IMR-90 (cell line): ENCODE data around the gene CDC40. TPM values are rescaled to one million over a fixed set of nuclear protein-coding genes. Genes with fewer than 3 reads are reported as not detected.
A peak's percentile ranks its signal among the peaks of the same experiment; 100 is the strongest.
"Not testable (repeated sequence)": the region's sequence is repeated elsewhere in the genome, so short reads cannot be mapped to it uniquely, and the experiment has no call there.

ENCODE experiments used
- ATAC-seq: fragments of 200-7000 bp; cut with Tn5 transposase; 2 replicates; pipeline ENCODE4 v1.9.1; 2020; ENCODE audit warnings: low read depth, mild to moderate bottlenecking, moderate library complexity
- BruUV-seq: library from RNA; stranded (reverse); fragments of 400-500 nt; replicated peaks from 2 replicates; lab custom pipeline; 2021; lab: Mats Ljungman, UMichigan
- CTCF ChIA-PET: fragments of 300-600 bp; formaldehyde crosslinking; extraction: SDS; loops from one replicate; lab custom pipeline; 2021; ENCODE audit warnings: antibody characterized with exemption; lab: Yijun Ruan, JAX
- POLR2A ChIA-PET: fragments of 300-600 bp; sonication (Branson Sonifier 250); formaldehyde crosslinking; loops from one replicate; lab custom pipeline; 2022; ENCODE audit warnings: antibody characterized with exemption; ENCODE audit not compliant: unreplicated experiment; lab: Charles Lee
- DNase-seq: peaks from one replicate; pipeline ENCODE4 v3.0.0; 2013
- H2AFZ ChIP-seq: replicated peaks from 2 replicates; pipeline ENCODE3; 2013; ENCODE audit warnings: low read length, mild to moderate bottlenecking; ENCODE audit not compliant: poor library complexity
- H2AK5ac ChIP-seq: 2 replicates; pipeline ENCODE4 v1.6.1; 2013; ENCODE audit warnings: low read depth, low read length, inconsistent platforms
- H2AK9ac ChIP-seq: replicated peaks from 2 replicates; pipeline ENCODE3; 2013; ENCODE audit warnings: mild to moderate bottlenecking, low read depth, low read length, moderate library complexity; ENCODE audit not compliant: poor library complexity
- H2BK120ac ChIP-seq: 2 replicates; pipeline ENCODE4 v1.6.1; 2013; ENCODE audit warnings: low read depth, low read length, inconsistent platforms
- H2BK15ac ChIP-seq: 3 replicates; pipeline ENCODE4 v1.6.1; 2013; ENCODE audit warnings: low read depth, low read length, inconsistent platforms
- H2BK20ac ChIP-seq: 2 replicates; pipeline ENCODE4 v1.6.1; 2013; ENCODE audit warnings: low read depth, mild to moderate bottlenecking, inconsistent platforms, low read length, moderate library complexity
- H2BK5ac ChIP-seq: 2 replicates; pipeline ENCODE4 v1.6.1; 2013; ENCODE audit warnings: mild to moderate bottlenecking, low read depth, low read length, inconsistent platforms; ENCODE audit not compliant: poor library complexity, severe bottlenecking
- H3K14ac ChIP-seq: replicated peaks from 2 replicates; pipeline ENCODE4 v1.6.1; 2013; ENCODE audit warnings: low read depth, low read length, inconsistent platforms
- H3K18ac ChIP-seq: 2 replicates; pipeline ENCODE4 v1.6.1; 2013; ENCODE audit warnings: low read depth, low read length, control low read depth
- H3K23ac ChIP-seq: 2 replicates; pipeline ENCODE4 v1.6.1; 2013; ENCODE audit warnings: low read depth, low read length, inconsistent platforms
- H3K27ac ChIP-seq: 2 replicates; pipeline ENCODE4 v1.5.1; 2013; ENCODE audit warnings: mild to moderate bottlenecking, control low read depth, low read length; ENCODE audit not compliant: insufficient read depth
- H3K27me3 ChIP-seq: 2 replicates; pipeline ENCODE4 v1.6.1; 2013; ENCODE audit warnings: low read length; ENCODE audit not compliant: control insufficient read depth, insufficient read depth
- H3K36me3 ChIP-seq: 2 replicates; pipeline ENCODE4 v1.6.1; 2013; ENCODE audit warnings: low read length, mixed read lengths; ENCODE audit not compliant: control insufficient read depth, insufficient read depth
- H3K4ac ChIP-seq: 2 replicates; pipeline ENCODE4 v1.6.1; 2013; ENCODE audit warnings: low read depth, low read length, inconsistent platforms
- H3K4me1 ChIP-seq: 2 replicates; pipeline ENCODE4 v1.6.1; 2013; ENCODE audit warnings: low read length, mixed read lengths; ENCODE audit not compliant: control insufficient read depth, insufficient read depth
- H3K4me2 ChIP-seq: 2 replicates; pipeline ENCODE4 v1.6.1; 2013; ENCODE audit warnings: low read depth, mild to moderate bottlenecking, control low read depth, low read length, moderate library complexity
- H3K4me3 ChIP-seq: 2 replicates; pipeline ENCODE4 v1.5.1; 2013; ENCODE audit warnings: low read depth, mild to moderate bottlenecking, control low read depth, low read length, moderate library complexity; ENCODE audit not compliant: insufficient read depth
- H3K56ac ChIP-seq: 2 replicates; pipeline ENCODE4 v1.6.1; 2013; ENCODE audit warnings: low read length, inconsistent platforms; ENCODE audit not compliant: insufficient read depth; ENCODE audit errors: extremely low read depth
- H3K79me1 ChIP-seq, 2 experiments: 2 replicates each; pipeline ENCODE4 v1.6.1; 2013; ENCODE audit warnings: low read length in 2 of 2, inconsistent platforms in 1 of 2, low read depth in 1 of 2
- H3K9ac ChIP-seq: 2 replicates; pipeline ENCODE4 v1.6.1; 2013; ENCODE audit warnings: low read depth, low read length, control low read depth
- H3K9me1 ChIP-seq: 2 replicates; pipeline ENCODE4 v1.6.1; 2013; ENCODE audit warnings: low read length, inconsistent platforms; ENCODE audit not compliant: insufficient read depth
- H3K9me3 ChIP-seq: 2 replicates; pipeline ENCODE4 v1.6.1; 2013; ENCODE audit warnings: low read length; ENCODE audit not compliant: control insufficient read depth, insufficient read depth
- H4K20me1 ChIP-seq: 2 replicates; pipeline ENCODE4 v1.6.1; 2013; ENCODE audit warnings: low read length, inconsistent platforms; ENCODE audit not compliant: insufficient read depth
- H4K5ac ChIP-seq: 2 replicates; pipeline ENCODE4 v1.6.1; 2013; ENCODE audit warnings: mild to moderate bottlenecking, low read depth, low read length, control low read depth
- H4K8ac ChIP-seq, 2 experiments: 2 replicates each; pipeline ENCODE4 v1.6.1; 2013; ENCODE audit warnings: low read depth in 2 of 2, low read length in 2 of 2, control low read depth in 1 of 2, inconsistent platforms in 1 of 2
- H4K91ac ChIP-seq: 2 replicates; pipeline ENCODE4 v1.6.1; 2013; ENCODE audit warnings: low read depth, low read length, inconsistent platforms; ENCODE audit not compliant: insufficient read depth
- CTCF ChIP-seq: conservative IDR thresholded peaks from 2 replicates; pipeline ENCODE4 v1.5.1; 2012; ENCODE audit warnings: mild to moderate bottlenecking, low read depth, low read length, improper control_type of control experiment
- MXI1 ChIP-seq: IDR thresholded peaks from 2 replicates; pipeline ENCODE4 v1.6.1; 2012; ENCODE audit warnings: low read depth, mild to moderate bottlenecking, low read length, moderate library complexity, borderline replicate concordance
- POLR2A ChIP-seq: IDR thresholded peaks from 2 replicates; pipeline ENCODE4 v1.6.1; 2012; ENCODE audit warnings: mild to moderate bottlenecking, low read depth, low read length
- RCOR1 ChIP-seq: IDR thresholded peaks from 2 replicates; pipeline ENCODE4 v1.6.1; 2012; ENCODE audit warnings: mild to moderate bottlenecking, low read length, improper control_type of control experiment; ENCODE audit not compliant: insufficient replicate concordance
- WGBS, 2 experiments: methylation state at CpG; one replicate each; pipeline versions ENCODE4 v1.1.5 to v1.1.7; 2013; ENCODE audit warnings: missing lambda C conversion rate in 2 of 2; ENCODE audit not compliant: insufficient read length in 1 of 2; ENCODE audit errors: extremely low coverage in 2 of 2; 5-methylcytosine and 5-hydroxymethylcytosine counted together
- dilution Hi-C: fragments of 300-500 bp; cut with HindIII; formaldehyde crosslinking; loops from one replicate; pipeline ENCODE4 v1.14.3; 2018; ENCODE audit warnings: low sequenced_read_pairs; ENCODE audit not compliant: unreplicated experiment
- in situ Hi-C: fragments of 300-500 bp; cut with MboI; formaldehyde crosslinking; loops from 3 replicates; pipeline ENCODE4 v1.14.3; 2019; ENCODE audit warnings: low sequenced_read_pairs, inconsistent platforms, mixed read lengths
- intact Hi-C: fragments of 100-400 bp; cut with micrococcal nuclease; formaldehyde crosslinking; loops from 2 replicates; pipeline ENCODE4 v1.10.0; 2022
- polyA plus RNA-seq, 3 experiments: library from polyadenylated mRNA; depleted of rRNA; stranded (reverse); fragments of >200 nt; gene quantifications; 2 replicates each; pipeline ENCODE4 v1.2.3, GENCODE V29; 2012; ENCODE audit warnings: low replicate concordance in 1 of 3
- total RNA-seq: library from RNA; depleted of rRNA; stranded (reverse); fragments of >200 nt; gene quantifications from 2 replicates; pipeline ENCODE4 v1.2.3, GENCODE V29; 2012

The CDC40 gene
- total and polyA plus RNA-seq, 2 of the 4 experiments (the other 2 are of a cell fraction), result 7.0 to 16.8 TPM

GRCh38 chr6:110239526-110240274 lies 59.5 kb downstream of the CDC40 start:
- H3K9me1 ChIP-seq, result no peaks in the 10 kb centered on the region
- H3K27me3 ChIP-seq, result no peaks in the 10 kb centered on the region
- no peak overlapping the region for H2AK9ac ChIP-seq
- dilution Hi-C loops, result no loop called here
- no peak overlapping the region for H2AK5ac ChIP-seq
- H2AFZ ChIP-seq, result no peak overlapping the region
- no peak overlapping the region for H2BK5ac ChIP-seq
- no peak overlapping the region for H3K4me3 ChIP-seq
- no peak overlapping the region for H3K4me2 ChIP-seq
- H3K36me3 ChIP-seq, result 0 out of 2 replicates have a peak, but pooled peaks cover 2% of the 10 kb centered on the region
- H3K4me1 ChIP-seq, result no peaks in the 10 kb centered on the region
- no peak overlapping the region for H3K23ac ChIP-seq
- no peak overlapping the region for H4K5ac ChIP-seq
- no peak overlapping the region for H3K14ac ChIP-seq
- in situ Hi-C loops, result no loop called here
- no peak overlapping the region for H2BK20ac ChIP-seq
- BruUV-seq, result no TSS peak
- CTCF ChIA-PET, result no interaction called here
- DNase-seq (no peak), ATAC-seq (no peak)
- no peak overlapping the region for H2BK15ac ChIP-seq
- H4K91ac ChIP-seq, result no peak overlapping the region
- H3K9me3 ChIP-seq, result no peaks in the 10 kb centered on the region
- TF ChIP-seq MXI1 (no peak), POLR2A (no peak), CTCF (no peak), RCOR1 (no peak)
- intact Hi-C loops, result no loop called here
- H3K27ac ChIP-seq, result no peak overlapping the region
- no CpG with 5 or more reads among the region's 1 CpG for WGBS, 2 experiments
- no peak overlapping the region for H3K4ac ChIP-seq
- H4K8ac ChIP-seq, result no peak overlapping the region
- H2BK120ac ChIP-seq, result no peak overlapping the region
- no peak overlapping the region for H3K56ac ChIP-seq
- H3K9ac ChIP-seq, result no peak overlapping the region
- H3K79me1 ChIP-seq, result no peaks in the 10 kb centered on the region
- POLR2A ChIA-PET, result no interaction called here
- H4K20me1 ChIP-seq, result no peaks in the 10 kb centered on the region
- H3K18ac ChIP-seq, result no peak overlapping the region

- H3K23ac ChIP-seq, H3K4me2 ChIP-seq, H3K4ac ChIP-seq, H4K8ac ChIP-seq, H3K9me1 ChIP-seq, H3K4me1 ChIP-seq, H2BK20ac ChIP-seq, H2BK15ac ChIP-seq, intact Hi-C loops, H4K20me1 ChIP-seq, H4K5ac ChIP-seq, in situ Hi-C loops, H3K27ac ChIP-seq, POLR2A ChIA-PET, H2BK5ac ChIP-seq, H2AK9ac ChIP-seq, H3K14ac ChIP-seq, H3K18ac ChIP-seq, CTCF ChIA-PET, H2BK120ac ChIP-seq, ATAC-seq, BruUV-seq, H3K9ac ChIP-seq, H2AK5ac ChIP-seq, H3K27me3 ChIP-seq, H3K9me3 ChIP-seq, dilution Hi-C loops, H3K79me1 ChIP-seq, H4K91ac ChIP-seq, H3K4me3 ChIP-seq, H3K36me3 ChIP-seq, H3K56ac ChIP-seq, H2AFZ ChIP-seq: not testable (repeated sequence)
- peak; percentile 12 for DNase-seq
- no CpG with 5 or more reads among the region's 3 CpGs for WGBS, 2 experiments
These were observed 64.4 kb downstream of the CDC40 start for GRCh38 chr6:110244621-110245020.
